ENCODE data around the gene PTPRR. TPM values are rescaled to one million over a fixed set of nuclear protein-coding genes. Genes with fewer than 3 reads are reported as not detected.

The PTPRR gene
- 1.2 TPM for total RNA-seq
- long read RNA-seq: 0 reads

DNA sequence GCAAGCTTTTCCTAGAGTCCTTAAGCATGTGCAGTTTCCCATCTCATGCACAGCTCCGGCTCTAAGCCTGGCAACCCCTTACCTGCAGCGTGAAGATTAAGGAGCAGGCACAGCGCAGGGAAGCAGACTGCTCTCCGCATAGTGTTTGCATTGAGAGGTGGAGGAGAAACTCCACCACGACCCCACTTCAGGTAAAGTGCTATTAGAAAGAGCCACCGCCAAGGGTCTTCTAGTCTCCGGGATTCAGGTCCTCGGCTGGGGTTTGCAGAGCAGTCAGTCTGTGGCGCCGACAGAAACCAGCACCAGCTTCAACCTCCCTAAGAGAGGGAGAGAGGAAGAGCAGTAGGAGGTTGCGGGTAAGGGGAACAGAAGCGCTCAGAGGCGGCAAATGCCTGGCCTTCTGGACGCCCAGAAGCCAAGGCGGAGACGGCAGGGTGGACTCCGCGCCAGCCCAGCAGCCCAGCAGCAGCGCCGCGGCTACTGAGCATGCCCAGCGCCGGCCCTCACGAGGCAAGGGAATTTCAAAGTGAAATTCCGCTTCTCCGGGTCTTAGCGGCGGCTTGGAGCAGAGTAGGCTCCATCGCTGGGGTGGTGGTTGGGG is at the start of gene PTPRR:
Gene PTPRR (minus strand): TSS at position 488 of the 601 bp plus-strand sequence. CDS start 348 bp downstream, at position 140.
- DNase-seq (ENCODE audit: missing footprints) (no peak), ATAC-seq (no peak)
- intact Hi-C loops (cut with DNase I): no loop called here

DNA sequence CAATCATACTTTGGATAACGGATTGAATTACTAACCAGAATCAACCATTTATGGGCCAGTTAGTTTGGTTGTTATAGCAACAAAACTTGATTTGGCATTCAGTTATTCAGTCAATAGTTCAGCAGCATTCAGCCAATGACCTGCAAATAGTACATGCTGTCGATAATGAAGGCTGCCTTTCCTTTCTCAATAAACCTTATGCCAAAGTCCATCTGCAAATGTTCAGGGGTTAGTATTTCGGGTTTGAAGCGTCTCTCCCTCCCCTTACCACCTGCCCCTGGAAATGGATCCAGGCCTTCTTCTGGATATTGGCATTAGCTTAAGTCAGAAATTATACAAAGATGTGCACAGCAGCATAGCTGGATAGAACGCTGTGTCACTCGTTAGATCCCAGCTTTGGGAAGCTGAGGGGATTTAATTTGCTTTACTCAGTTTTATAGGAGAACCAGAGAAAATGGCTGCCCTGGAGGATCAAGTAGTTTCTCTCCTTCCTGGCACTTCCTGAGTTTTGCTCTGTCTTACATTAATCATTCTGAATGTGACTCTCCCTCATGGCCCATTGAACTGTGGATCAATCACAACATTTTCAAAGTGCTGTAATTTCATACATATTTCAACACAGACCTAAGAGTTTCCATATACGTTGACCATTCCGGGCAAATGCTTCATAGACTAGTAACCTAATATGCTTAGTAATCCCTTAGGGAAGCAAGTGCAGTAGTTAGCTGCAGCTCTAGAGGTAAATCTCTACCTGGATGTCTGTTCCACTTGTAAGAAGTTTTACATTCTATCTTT is 46.7 kb upstream of the PTPRR start:
- intact Hi-C loops (cut with DNase I): no loop called here
- ATAC-seq: no peak
- DNase-seq (ENCODE audit: missing footprints): no peak

GRCh38 chr12:70966046-70966445 is 45.5 kb upstream of the PTPRR start:
- intact Hi-C loops (cut with DNase I): no loop called here
- DNase-seq (ENCODE audit: missing footprints) (no peak), ATAC-seq (no peak)

DNA sequence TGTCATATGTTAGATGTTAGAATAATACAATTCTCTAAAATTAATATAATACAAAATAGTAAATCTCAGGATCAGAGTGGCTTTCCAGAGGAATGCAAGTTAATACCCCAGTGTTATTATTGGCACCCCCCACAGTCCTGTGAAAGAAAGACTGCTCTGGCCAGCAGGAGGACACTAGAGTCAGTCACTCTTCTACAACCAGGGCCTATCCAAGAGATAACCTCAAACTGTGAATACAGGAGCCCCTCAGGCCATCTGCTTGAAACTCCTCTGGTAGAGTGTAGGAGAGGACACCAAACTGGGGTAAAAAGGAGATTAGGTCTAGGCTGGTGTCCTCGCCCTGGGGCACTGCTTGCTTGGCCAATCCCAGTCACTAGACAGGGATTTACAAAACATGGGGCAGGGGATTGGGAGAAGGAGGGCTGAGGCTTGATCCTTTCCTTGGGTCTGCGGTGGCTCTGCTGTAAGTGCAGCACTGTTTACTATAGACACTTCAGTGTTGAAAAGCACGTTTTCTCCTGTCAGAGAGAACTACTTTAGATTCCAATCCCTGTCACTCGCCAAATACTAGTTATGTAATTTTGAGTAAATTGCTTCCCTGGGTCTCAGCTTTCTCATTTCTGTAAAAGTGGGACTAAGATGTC is 44.5 kb upstream of the PTPRR start:
- DNase-seq (ENCODE audit: missing footprints) (no peak), ATAC-seq (no peak)
- intact Hi-C loops (cut with DNase I): no loop called here

DNA sequence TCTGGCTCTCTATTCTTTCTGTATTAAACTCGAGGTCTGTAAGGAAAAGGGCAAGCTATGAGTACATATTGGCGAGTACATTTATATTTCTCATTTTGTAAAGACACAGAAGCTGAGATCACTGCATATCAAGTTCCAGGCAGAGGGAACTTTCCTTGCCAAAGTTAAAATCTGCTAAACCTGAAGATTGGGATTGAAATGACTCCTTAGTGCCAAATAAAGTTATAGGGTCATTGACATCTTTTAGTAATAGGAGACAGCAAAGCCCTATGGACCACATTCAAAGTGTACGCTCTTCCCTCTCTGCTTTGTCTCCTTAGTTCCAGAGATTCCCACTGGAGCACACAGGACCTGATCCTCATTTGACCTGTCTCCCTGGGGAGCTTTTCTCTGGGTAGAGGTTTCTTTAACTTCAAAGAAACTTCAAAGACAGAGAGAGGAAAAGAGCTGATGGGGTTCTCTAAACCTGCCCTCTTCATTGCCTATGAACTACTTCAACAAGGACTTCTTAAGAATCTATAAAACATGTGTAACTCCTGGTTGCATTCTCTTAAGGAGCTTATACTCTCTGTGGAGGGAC is 42.6 kb upstream of the PTPRR start:
- intact Hi-C loops (cut with DNase I): no loop called here
- no peak for DNase-seq (ENCODE audit: missing footprints)
- no peak for ATAC-seq

GRCh38 chr12:70962226-70962794 is 41.8 kb upstream of the PTPRR start:
- ATAC-seq: no peak
- DNase-seq (ENCODE audit: missing footprints): no peak
- intact Hi-C loops (cut with DNase I): no loop called here

DNA sequence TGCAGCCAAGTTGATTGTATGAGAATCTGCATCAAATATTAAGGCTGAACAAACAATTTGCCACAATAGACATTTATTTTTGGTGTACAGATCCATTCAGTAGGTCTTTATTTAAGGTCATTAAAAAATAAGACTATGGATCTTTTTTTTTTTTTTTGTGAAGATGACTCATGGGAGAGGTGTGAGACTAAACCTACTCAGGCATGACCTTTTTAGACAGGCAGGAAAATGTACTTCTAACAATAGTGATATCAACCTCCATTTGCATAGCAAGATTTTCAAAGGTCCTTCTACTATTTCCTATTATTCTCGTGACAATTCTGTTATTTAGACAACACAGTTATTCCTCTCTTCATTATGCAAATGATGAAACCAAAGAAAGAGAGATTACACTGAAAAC is 39.9 kb upstream of the PTPRR start:
- no peak for ATAC-seq
- intact Hi-C loops (cut with DNase I): no loop called here

GRCh38 chr12:70955415-70955814 is 34.9 kb upstream of the PTPRR start:
- intact Hi-C loops (cut with DNase I): no loop called here
- no peak for DNase-seq (ENCODE audit: missing footprints)
- ATAC-seq: no peak

More for the DNA sequence above, 39.9 kb upstream of the PTPRR start:
- DNase-seq (ENCODE audit: missing footprints): no peak

GRCh38 chr12:70950451-70950850 is 29.9 kb upstream of the PTPRR start:
- DNase-seq (ENCODE audit: missing footprints) (no peak), ATAC-seq (no peak)
- intact Hi-C loops (cut with DNase I): no loop called here

GRCh38 chr12:70948976-70949336 is 28.4 kb upstream of the PTPRR start:
- intact Hi-C loops (cut with DNase I): no loop called here
- peak; percentile 97 for ATAC-seq
- no peak for DNase-seq (ENCODE audit: missing footprints)

DNA sequence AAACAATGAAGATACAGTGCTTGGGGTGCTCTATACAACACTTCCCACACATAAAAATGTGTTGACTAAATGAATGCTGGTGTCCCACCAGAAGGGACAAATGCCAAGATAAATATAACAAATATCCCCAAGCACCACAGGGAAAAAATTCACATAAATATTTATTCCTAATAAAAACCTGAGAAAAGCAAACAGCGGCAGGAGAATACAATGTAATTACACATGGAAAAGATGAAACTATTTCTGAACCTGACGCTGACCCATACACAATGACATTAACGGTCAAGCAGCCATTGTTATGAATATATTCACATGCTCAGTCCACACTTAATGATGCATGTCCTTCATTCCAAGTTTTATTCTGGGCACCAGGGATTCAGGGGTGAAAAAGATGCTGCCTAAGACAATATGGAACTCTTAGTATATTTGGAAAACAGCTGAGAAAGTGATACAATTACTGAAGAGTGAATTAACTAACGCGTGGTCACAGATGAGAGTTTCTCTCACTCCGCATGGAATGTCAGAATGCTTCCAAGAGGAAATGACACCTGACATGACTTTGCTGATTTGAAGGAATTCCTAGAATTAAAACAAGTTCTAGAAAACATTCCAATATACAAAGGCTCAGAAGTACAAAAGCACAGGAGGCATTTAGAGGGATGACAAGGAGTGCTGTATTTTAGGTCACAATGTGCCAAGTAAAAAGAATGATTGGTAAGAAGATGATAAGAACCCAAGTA is 27.9 kb upstream of the PTPRR start:
- intact Hi-C loops (cut with DNase I): no loop called here
- DNase-seq (ENCODE audit: missing footprints) (no peak), ATAC-seq (peak; percentile 7)

DNA sequence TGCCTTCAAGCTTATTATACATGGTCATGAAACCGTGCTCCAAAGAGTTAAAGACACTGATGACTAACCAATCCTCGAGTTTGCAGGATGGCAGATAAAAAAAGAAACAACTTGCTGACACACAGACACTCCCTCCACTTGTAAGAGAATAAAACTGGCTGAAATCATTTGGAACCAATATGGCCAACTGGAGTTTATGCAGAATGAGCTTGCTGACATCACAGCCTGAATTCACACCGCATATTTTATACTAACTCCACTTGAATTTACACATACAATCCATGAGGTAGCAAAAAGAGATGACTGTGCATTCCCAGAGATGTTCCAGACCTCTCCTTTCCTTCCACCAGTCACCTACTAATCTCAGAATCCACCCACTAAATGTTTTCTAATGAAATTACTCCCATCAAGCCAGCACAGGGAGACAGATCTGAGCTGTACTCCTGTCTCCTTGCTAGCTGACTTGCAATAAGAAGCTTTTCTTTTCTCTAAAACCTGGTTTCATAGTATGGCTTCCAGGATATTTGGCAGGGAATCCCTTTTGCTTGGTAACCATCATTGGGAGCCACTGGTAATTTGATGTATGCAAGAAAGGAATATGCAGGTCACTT is 15.8 kb upstream of the PTPRR start:
- intact Hi-C loops (cut with DNase I): no loop called here

GRCh38 chr12:70933133-70933532 is 12.6 kb upstream of the PTPRR start:
- ATAC-seq: no peak
- intact Hi-C loops (cut with DNase I): no loop called here
- DNase-seq (ENCODE audit: missing footprints): no peak

More for the DNA sequence above, 15.8 kb upstream of the PTPRR start:
- no peak for DNase-seq (ENCODE audit: missing footprints)
- ATAC-seq: no peak

- intact Hi-C loops (cut with DNase I): no loop called here
- DNase-seq (ENCODE audit: missing footprints) (no peak), ATAC-seq (no peak)
Measured at GRCh38 chr12:70929029-70929428, 8.5 kb upstream of the PTPRR start.

GRCh38 chr12:70928071-70928470 is 7.5 kb upstream of the PTPRR start:
- DNase-seq (ENCODE audit: missing footprints): no peak
- intact Hi-C loops (cut with DNase I): no loop called here

DNA sequence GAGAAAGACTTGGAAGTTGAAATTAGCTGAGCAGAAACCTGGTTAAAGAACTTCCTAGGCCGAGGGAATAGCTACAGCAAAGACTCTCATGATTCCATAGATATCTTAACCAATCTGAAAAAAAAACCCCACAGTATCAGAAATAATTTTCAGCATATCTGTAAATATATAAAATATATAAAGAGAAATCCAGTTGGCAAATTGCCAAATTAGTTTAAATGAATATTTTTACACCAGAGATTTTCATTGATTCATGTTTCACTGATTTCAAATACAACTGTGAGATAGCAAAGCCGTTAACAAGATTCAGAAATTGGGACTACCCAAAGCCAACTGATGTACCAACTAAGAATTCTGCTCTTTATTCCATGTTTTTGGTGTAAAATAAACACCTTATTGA is 6.8 kb upstream of the PTPRR start:
- intact Hi-C loops (cut with DNase I): no loop called here
- ATAC-seq (no peak), DNase-seq (ENCODE audit: missing footprints) (no peak)

More at GRCh38 chr12:70928071-70928470, 7.5 kb upstream of the PTPRR start:
- no peak for ATAC-seq

- DNase-seq (ENCODE audit: missing footprints) (no peak), ATAC-seq (no peak)
- intact Hi-C loops (cut with DNase I): no loop called here
Measured at GRCh38 chr12:70925539-70925938, 5.0 kb upstream of the PTPRR start.

GRCh38 chr12:70920891-70921290 is 353 bp upstream of the PTPRR start:
- DNase-seq (ENCODE audit: missing footprints) (no peak), ATAC-seq (no peak)
- intact Hi-C loops (cut with DNase I): no loop called here

Measured in Right ventricle myocardium inferior (tissue), 1 donor.